PFSK-1 (cell line): ENCODE data around the gene MYO9A.

Source experiments
- POLR2AphosphoS5 ChIP-seq: IDR thresholded peaks from 2 replicates; pipeline ENCODE4 v1.6.1; 2012; ENCODE audit warnings: low read depth, mild to moderate bottlenecking, control low read depth, low read length, moderate library complexity
- SIN3A ChIP-seq: IDR thresholded peaks from 2 replicates; pipeline ENCODE4 v1.6.1; 2012; ENCODE audit warnings: mild to moderate bottlenecking, low read length, moderate library complexity, borderline replicate concordance; ENCODE audit not compliant: insufficient read depth
- TAF1 ChIP-seq: IDR thresholded peaks from 2 replicates; pipeline ENCODE4 v1.6.1; 2012; ENCODE audit warnings: low read length, control low read depth, borderline replicate concordance; ENCODE audit not compliant: insufficient read depth
- TF ChIP-seq, protein P1 (sequence below), 2 experiments: IDR thresholded peaks; 2 replicates each; pipeline versions ENCODE4 v1.6.1 to v1.8.0; 2011 to 2012; ENCODE audit warnings: low read depth in 2 of 2, low read length in 2 of 2, control low read depth in 1 of 2, inconsistent platforms in 1 of 2, mild to moderate bottlenecking in 1 of 2, moderate library complexity in 1 of 2; ENCODE audit not compliant: insufficient read depth in 1 of 2

DNA sequence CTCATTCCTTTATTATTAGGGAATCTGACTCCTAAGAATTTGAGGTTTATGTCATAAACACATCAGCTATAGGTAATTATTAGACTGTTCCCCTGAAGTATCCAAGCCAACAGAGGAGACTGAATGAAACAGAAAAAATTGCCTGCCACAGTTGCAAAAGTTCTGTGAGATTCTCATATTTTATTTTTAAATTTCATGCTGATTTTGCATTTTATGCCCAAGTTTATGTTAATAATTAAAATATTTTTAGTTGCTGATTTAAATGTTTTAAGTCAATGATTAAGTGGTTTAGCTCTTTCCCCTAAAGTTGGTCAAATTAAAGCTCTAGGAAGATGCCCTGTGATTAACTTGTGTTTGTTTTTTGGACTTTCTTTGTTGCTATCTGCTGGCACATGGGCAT lies 10.4 kb upstream of the MYO9A start:
- TF ChIP-seq, protein P1, sequence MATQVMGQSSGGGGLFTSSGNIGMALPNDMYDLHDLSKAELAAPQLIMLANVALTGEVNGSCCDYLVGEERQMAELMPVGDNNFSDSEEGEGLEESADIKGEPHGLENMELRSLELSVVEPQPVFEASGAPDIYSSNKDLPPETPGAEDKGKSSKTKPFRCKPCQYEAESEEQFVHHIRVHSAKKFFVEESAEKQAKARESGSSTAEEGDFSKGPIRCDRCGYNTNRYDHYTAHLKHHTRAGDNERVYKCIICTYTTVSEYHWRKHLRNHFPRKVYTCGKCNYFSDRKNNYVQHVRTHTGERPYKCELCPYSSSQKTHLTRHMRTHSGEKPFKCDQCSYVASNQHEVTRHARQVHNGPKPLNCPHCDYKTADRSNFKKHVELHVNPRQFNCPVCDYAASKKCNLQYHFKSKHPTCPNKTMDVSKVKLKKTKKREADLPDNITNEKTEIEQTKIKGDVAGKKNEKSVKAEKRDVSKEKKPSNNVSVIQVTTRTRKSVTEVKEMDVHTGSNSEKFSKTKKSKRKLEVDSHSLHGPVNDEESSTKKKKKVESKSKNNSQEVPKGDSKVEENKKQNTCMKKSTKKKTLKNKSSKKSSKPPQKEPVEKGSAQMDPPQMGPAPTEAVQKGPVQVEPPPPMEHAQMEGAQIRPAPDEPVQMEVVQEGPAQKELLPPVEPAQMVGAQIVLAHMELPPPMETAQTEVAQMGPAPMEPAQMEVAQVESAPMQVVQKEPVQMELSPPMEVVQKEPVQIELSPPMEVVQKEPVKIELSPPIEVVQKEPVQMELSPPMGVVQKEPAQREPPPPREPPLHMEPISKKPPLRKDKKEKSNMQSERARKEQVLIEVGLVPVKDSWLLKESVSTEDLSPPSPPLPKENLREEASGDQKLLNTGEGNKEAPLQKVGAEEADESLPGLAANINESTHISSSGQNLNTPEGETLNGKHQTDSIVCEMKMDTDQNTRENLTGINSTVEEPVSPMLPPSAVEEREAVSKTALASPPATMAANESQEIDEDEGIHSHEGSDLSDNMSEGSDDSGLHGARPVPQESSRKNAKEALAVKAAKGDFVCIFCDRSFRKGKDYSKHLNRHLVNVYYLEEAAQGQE (IDR thresholded peaks at IDR 0.05; ENCODE audit: insufficient read depth in 1 of 2, low read depth in 2 of 2, low read length in 2 of 2): no peak
- TF ChIP-seq POLR2AphosphoS5: no peak
- no peak for TF ChIP-seq TAF1
- TF ChIP-seq SIN3A: no peak
